MM.1S (cell line): ENCODE results near the gene BMP2K.

ENCODE experiments used
- DNase-seq: peaks from one replicate; pipeline ENCODE4 v3.0.0-alpha.2; 2015
- H2AFZ ChIP-seq: fragments of 300-600 bp; sonication (generic); 2 replicates; pipeline ENCODE4 v1.6.0; 2016; ENCODE audit warnings: antibody characterized with exemption, low read length
- H3F3A ChIP-seq: fragments of 300-600 bp; sonication (generic); 2 replicates; pipeline ENCODE4 v1.6.1; 2016; ENCODE audit warnings: mild to moderate bottlenecking, antibody characterized with exemption, low read length, moderate library complexity, mixed read lengths; ENCODE audit not compliant: insufficient read depth
- H3K27ac ChIP-seq: fragments of 300-600 bp; sonication (generic); 2 replicates; pipeline ENCODE4 v1.5.1; 2016; ENCODE audit warnings: mild to moderate bottlenecking, low read length
- H3K27me3 ChIP-seq: fragments of 300-600 bp; sonication (generic); replicated peaks from 2 replicates; pipeline ENCODE4 v1.6.0; 2016; ENCODE audit warnings: low read length; ENCODE audit not compliant: insufficient read depth
- H3K36me3 ChIP-seq: fragments of 300-600 bp; sonication (generic); replicated peaks from 2 replicates; pipeline ENCODE4 v1.6.1; 2016; ENCODE audit warnings: mild to moderate bottlenecking, low read length, mixed read lengths; ENCODE audit not compliant: insufficient read depth
- H3K4me1 ChIP-seq: fragments of 300-600 bp; sonication (generic); 2 replicates; pipeline ENCODE4 v1.6.1; 2016; ENCODE audit warnings: low read length, mixed read lengths
- H3K4me2 ChIP-seq: fragments of 300-600 bp; sonication (generic); 2 replicates; pipeline ENCODE4 v1.6.0; 2016; ENCODE audit warnings: low read depth, low read length
- H3K4me3 ChIP-seq: fragments of 300-600 bp; sonication (generic); 2 replicates; pipeline ENCODE4 v1.5.1; 2016; ENCODE audit warnings: low read length, mixed read lengths
- H3K79me2 ChIP-seq: fragments of 300-600 bp; sonication (generic); 2 replicates; pipeline ENCODE4 v1.6.1; 2016; ENCODE audit warnings: mixed run types, low read length, mixed read lengths
- H3K9ac ChIP-seq: fragments of 300-600 bp; sonication (generic); 2 replicates; pipeline ENCODE4 v1.6.1; 2016; ENCODE audit warnings: low read length, mixed read lengths
- H3K9me2 ChIP-seq: fragments of 300-600 bp; sonication (generic); replicated peaks from 2 replicates; pipeline ENCODE4 v1.6.1; 2016; ENCODE audit warnings: mild to moderate bottlenecking, low read length, mixed read lengths; ENCODE audit not compliant: insufficient read depth
- H3K9me3 ChIP-seq: fragments of 300-600 bp; sonication (generic); replicated peaks from 2 replicates; pipeline ENCODE4 v1.6.1; 2016; ENCODE audit warnings: mild to moderate bottlenecking, low read length, mixed read lengths; ENCODE audit not compliant: insufficient read depth
- H4K20me1 ChIP-seq: fragments of 300-600 bp; sonication (generic); 2 replicates; pipeline ENCODE4 v1.6.1; 2016; ENCODE audit warnings: mild to moderate bottlenecking, low read length, moderate library complexity, mixed read lengths; ENCODE audit not compliant: insufficient read depth
- CTCF ChIP-seq: fragments of 300-600 bp; sonication (generic); IDR thresholded peaks from 2 replicates; pipeline ENCODE4 v1.5.1; 2016; ENCODE audit warnings: antibody characterized with exemption, low read length, mixed read lengths
- EZH2 ChIP-seq: fragments of 300-600 bp; sonication (generic); optimal IDR thresholded peaks from 2 replicates; pipeline ENCODE3; 2017; ENCODE audit warnings: low read depth, mild to moderate bottlenecking, antibody characterized with exemption, low read length, mixed read lengths
- EZH2phosphoT487 ChIP-seq: fragments of 300-600 bp; sonication (generic); IDR thresholded peaks from 2 replicates; pipeline ENCODE4 v1.6.1; 2018; ENCODE audit warnings: antibody characterized with exemption, low read length

Gene BMP2K

GRCh38 chr4:78758085-78758484 lies 18.1 kb upstream of the BMP2K start:
- no peaks in the 10 kb centered on the region for H3F3A ChIP-seq
- no peak overlapping the region for H3K4me3 ChIP-seq
- H3K27me3 ChIP-seq: no peaks in the 10 kb centered on the region
- no peak overlapping the region for H2AFZ ChIP-seq
- no peaks in the 10 kb centered on the region for H3K9me2 ChIP-seq
- H3K27ac ChIP-seq: no peak overlapping the region
- no peak for TF ChIP-seq CTCF
- no peak for TF ChIP-seq EZH2phosphoT487
- no peak for TF ChIP-seq EZH2
- no peak overlapping the region for H3K9ac ChIP-seq
- H3K4me1 ChIP-seq: peaks cover 4% of the 10 kb centered on the region
- H3K36me3 ChIP-seq: no peaks in the 10 kb centered on the region
- DNase-seq: no peak
- H3K79me2 ChIP-seq: no peaks in the 10 kb centered on the region
- H3K4me2 ChIP-seq: no peak overlapping the region
- no peaks in the 10 kb centered on the region for H4K20me1 ChIP-seq
- no peaks in the 10 kb centered on the region for H3K9me3 ChIP-seq

- Histone ChIP-seq H3K4me3 (no peak overlapping the region), H3K9me3 (no peaks in the 10 kb centered on the region), H3F3A (peaks cover 18% of the 10 kb centered on the region), H4K20me1 (no peaks in the 10 kb centered on the region), H3K9ac (no peak overlapping the region), H3K79me2 (no peaks in the 10 kb centered on the region), H3K27me3 (no peaks in the 10 kb centered on the region; the same call in 1 of the 2 replicates), H3K27ac (no peak overlapping the region), H3K4me1 (peaks cover 23% of the 10 kb centered on the region), H3K9me2 (no peaks in the 10 kb centered on the region), H3K36me3 (no peaks in the 10 kb centered on the region), H2AFZ (no peak overlapping the region), H3K4me2 (no peak overlapping the region)
- no peak for DNase-seq
- no peak for TF ChIP-seq EZH2phosphoT487
- no peak for TF ChIP-seq CTCF
- TF ChIP-seq EZH2: no peak
Observed at GRCh38 chr4:78762529-78762928, 13.6 kb upstream of the BMP2K start.

GRCh38 chr4:78763251-78763650 lies 12.9 kb upstream of the BMP2K start:
- Histone ChIP-seq H3K4me3 (no peak overlapping the region), H3K9me2 (no peaks in the 10 kb centered on the region), H3K9me3 (no peaks in the 10 kb centered on the region), H4K20me1 (no peaks in the 10 kb centered on the region), H3K27ac (no peak overlapping the region), H3K27me3 (no peaks in the 10 kb centered on the region; the same call in 1 of the 2 replicates), H3F3A (peaks cover 25% of the 10 kb centered on the region), H3K9ac (no peak overlapping the region), H2AFZ (no peak overlapping the region), H3K79me2 (no peaks in the 10 kb centered on the region), H3K4me2 (no peak overlapping the region), H3K4me1 (peaks cover 31% of the 10 kb centered on the region), H3K36me3 (no peaks in the 10 kb centered on the region)
- TF ChIP-seq CTCF (no peak), EZH2phosphoT487 (no peak), EZH2 (no peak)
- no peak for DNase-seq
